Tibial nerve (tissue), 4 donors: ENCODE measurements around the gene TESMIN.

Experiments used
- EP300 ChIP-seq, 2 donors: sonication (generic); formaldehyde crosslinking; IDR thresholded peaks; one replicate each; pipeline ENCODE4 v1.6.1; 2017; ENCODE audit warnings: antibody characterized with exemption in 2 of 2, mild to moderate bottlenecking in 1 of 2
- POLR2A ChIP-seq, 2 donors: fragments of 450-650 bp; IDR thresholded peaks; one replicate each; pipeline ENCODE4 v1.6.1; 2017; ENCODE audit warnings: antibody characterized with exemption in 2 of 2, mild to moderate bottlenecking in 2 of 2, moderate library complexity in 2 of 2
- TF ChIP-seq, protein P1 (sequence below), 5 experiments: fragments of 200-600 bp in 3 of 5; fragments of 450-650 bp in 2 of 5; sonication (generic) in 3 of 5; IDR thresholded peaks; one replicate each; pipeline ENCODE4 v1.5.1; 2016 to 2019; ENCODE audit warnings: antibody characterized with exemption in 5 of 5, mild to moderate bottlenecking in 3 of 5, moderate library complexity in 2 of 5

DNA sequence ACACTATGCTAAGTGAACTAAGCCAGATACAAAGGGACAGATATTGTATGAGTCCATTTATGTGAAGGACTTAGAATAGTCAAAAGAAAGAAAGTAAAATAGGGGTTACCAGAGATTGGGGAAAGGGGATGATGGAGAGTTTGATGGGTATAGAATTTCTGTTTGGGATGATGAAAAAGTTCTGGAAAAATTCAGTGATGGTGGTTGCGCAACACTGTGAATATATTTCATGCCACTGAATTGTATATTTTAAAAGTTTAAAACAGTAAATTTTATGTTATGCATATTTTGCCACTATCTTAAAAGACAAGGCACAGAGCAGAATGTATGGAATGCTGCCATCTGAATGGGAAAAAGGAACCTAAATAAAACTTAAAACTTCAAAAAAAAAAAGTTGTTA is 29.2 kb downstream of the TESMIN start:
- TF ChIP-seq, protein P1, sequence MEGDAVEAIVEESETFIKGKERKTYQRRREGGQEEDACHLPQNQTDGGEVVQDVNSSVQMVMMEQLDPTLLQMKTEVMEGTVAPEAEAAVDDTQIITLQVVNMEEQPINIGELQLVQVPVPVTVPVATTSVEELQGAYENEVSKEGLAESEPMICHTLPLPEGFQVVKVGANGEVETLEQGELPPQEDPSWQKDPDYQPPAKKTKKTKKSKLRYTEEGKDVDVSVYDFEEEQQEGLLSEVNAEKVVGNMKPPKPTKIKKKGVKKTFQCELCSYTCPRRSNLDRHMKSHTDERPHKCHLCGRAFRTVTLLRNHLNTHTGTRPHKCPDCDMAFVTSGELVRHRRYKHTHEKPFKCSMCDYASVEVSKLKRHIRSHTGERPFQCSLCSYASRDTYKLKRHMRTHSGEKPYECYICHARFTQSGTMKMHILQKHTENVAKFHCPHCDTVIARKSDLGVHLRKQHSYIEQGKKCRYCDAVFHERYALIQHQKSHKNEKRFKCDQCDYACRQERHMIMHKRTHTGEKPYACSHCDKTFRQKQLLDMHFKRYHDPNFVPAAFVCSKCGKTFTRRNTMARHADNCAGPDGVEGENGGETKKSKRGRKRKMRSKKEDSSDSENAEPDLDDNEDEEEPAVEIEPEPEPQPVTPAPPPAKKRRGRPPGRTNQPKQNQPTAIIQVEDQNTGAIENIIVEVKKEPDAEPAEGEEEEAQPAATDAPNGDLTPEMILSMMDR (IDR thresholded peaks at IDR 0.05): no peak
- TF ChIP-seq POLR2A (IDR thresholded peaks at IDR 0.05) (no peak), EP300 (IDR thresholded peaks at IDR 0.05) (no peak)
